Measurements from ENCODE around the gene MAP6D1. TPM values are rescaled to one million over a fixed set of nuclear protein-coding genes. Genes with fewer than 3 reads are reported as not detected.

The MAP6D1 gene
- total RNA-seq, 1 donor from 2014 or later: 2.2 TPM

- peak; percentile 32 for ATAC-seq
- no peak for DNase-seq (ENCODE audit: missing footprints)
- intact Hi-C loops (cut with DNase I): no loop called here
These were observed 1.3 kb upstream of the MAP6D1 start for GRCh38 chr3:183826448-183827250.

- ATAC-seq (peak; percentile 27), DNase-seq (ENCODE audit: missing footprints) (no peak)
- intact Hi-C loops (cut with DNase I): no loop called here
These were observed 469 bp downstream of the MAP6D1 start for GRCh38 chr3:183824761-183825455.

- ATAC-seq (no peak), DNase-seq (ENCODE audit: missing footprints) (no peak)
- intact Hi-C loops (cut with DNase I): no loop called here
These were observed 1.4 kb downstream of the MAP6D1 start for GRCh38 chr3:183823963-183824362.

- intact Hi-C loops (cut with DNase I): no loop called here
- ATAC-seq: no peak
- DNase-seq (ENCODE audit: missing footprints): no peak
These were observed 2.7 kb downstream of the MAP6D1 start for GRCh38 chr3:183822631-183823030.

- no peak for DNase-seq (ENCODE audit: missing footprints)
These were observed 5.5 kb downstream of the MAP6D1 start for GRCh38 chr3:183819831-183820230.

GRCh38 chr3:183818706-183819624 lies 6.4 kb downstream of the MAP6D1 start:
- intact Hi-C loops (cut with DNase I): no loop called here
- ATAC-seq (no peak), DNase-seq (ENCODE audit: missing footprints) (no peak)

More at GRCh38 chr3:183819831-183820230, 5.5 kb downstream of the MAP6D1 start:
- ATAC-seq: no peak
- intact Hi-C loops (cut with DNase I): no loop called here

- intact Hi-C loops (cut with DNase I): no loop called here
- DNase-seq (ENCODE audit: missing footprints) (no peak), ATAC-seq (no peak)
These were observed 7.2 kb downstream of the MAP6D1 start for GRCh38 chr3:183818041-183818620.

GRCh38 chr3:183817639-183818038 lies 7.7 kb downstream of the MAP6D1 start:
- DNase-seq (ENCODE audit: missing footprints) (no peak), ATAC-seq (no peak)
- intact Hi-C loops (cut with DNase I): no loop called here

GRCh38 chr3:183816681-183817510 lies 8.5 kb downstream of the MAP6D1 start:
- DNase-seq (ENCODE audit: missing footprints) (no peak), ATAC-seq (no peak)
- intact Hi-C loops (cut with DNase I): no loop called here

- intact Hi-C loops (cut with DNase I): no loop called here
- DNase-seq (ENCODE audit: missing footprints): no peak
- ATAC-seq: no peak
These were observed 9.4 kb downstream of the MAP6D1 start for GRCh38 chr3:183815951-183816475.

- ATAC-seq: no peak
- DNase-seq (ENCODE audit: missing footprints): no peak
- intact Hi-C loops (cut with DNase I): no loop called here
These were observed 9.8 kb downstream of the MAP6D1 start for GRCh38 chr3:183815563-183815940.

GRCh38 chr3:183814240-183814639 lies 11.1 kb downstream of the MAP6D1 start:
- intact Hi-C loops (cut with DNase I): no loop called here
- DNase-seq (ENCODE audit: missing footprints) (no peak), ATAC-seq (no peak)

GRCh38 chr3:183812761-183813445 lies 12.5 kb downstream of the MAP6D1 start:
- intact Hi-C loops (cut with DNase I): no loop called here
- DNase-seq (ENCODE audit: missing footprints): no peak
- no peak for ATAC-seq

GRCh38 chr3:183811638-183812037 lies 13.7 kb downstream of the MAP6D1 start:
- DNase-seq (ENCODE audit: missing footprints) (no peak), ATAC-seq (no peak)
- intact Hi-C loops (cut with DNase I): no loop called here

GRCh38 chr3:183810643-183811594 lies 14.5 kb downstream of the MAP6D1 start:
- intact Hi-C loops (cut with DNase I): no loop called here

GRCh38 chr3:183809270-183809669 lies 16.1 kb downstream of the MAP6D1 start:
- intact Hi-C loops (cut with DNase I): no loop called here
- no peak for ATAC-seq
- no peak for DNase-seq (ENCODE audit: missing footprints)

More at GRCh38 chr3:183810643-183811594, 14.5 kb downstream of the MAP6D1 start:
- ATAC-seq: no peak
- no peak for DNase-seq (ENCODE audit: missing footprints)
